ENCODE measurements around the gene BBS5.

- TF ChIP-seq, protein P1, sequence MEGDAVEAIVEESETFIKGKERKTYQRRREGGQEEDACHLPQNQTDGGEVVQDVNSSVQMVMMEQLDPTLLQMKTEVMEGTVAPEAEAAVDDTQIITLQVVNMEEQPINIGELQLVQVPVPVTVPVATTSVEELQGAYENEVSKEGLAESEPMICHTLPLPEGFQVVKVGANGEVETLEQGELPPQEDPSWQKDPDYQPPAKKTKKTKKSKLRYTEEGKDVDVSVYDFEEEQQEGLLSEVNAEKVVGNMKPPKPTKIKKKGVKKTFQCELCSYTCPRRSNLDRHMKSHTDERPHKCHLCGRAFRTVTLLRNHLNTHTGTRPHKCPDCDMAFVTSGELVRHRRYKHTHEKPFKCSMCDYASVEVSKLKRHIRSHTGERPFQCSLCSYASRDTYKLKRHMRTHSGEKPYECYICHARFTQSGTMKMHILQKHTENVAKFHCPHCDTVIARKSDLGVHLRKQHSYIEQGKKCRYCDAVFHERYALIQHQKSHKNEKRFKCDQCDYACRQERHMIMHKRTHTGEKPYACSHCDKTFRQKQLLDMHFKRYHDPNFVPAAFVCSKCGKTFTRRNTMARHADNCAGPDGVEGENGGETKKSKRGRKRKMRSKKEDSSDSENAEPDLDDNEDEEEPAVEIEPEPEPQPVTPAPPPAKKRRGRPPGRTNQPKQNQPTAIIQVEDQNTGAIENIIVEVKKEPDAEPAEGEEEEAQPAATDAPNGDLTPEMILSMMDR (IDR thresholded peaks at IDR 0.05), result peak in 1 of 3 donors; percentile 35
- TF ChIP-seq POLR2AphosphoS5 (IDR thresholded peaks at IDR 0.05), result peak; percentile 31 to 49 (median 49)
These were observed at the start of gene BBS5 for GRCh38 chr2:169479257-169480078.
